GM19372 (cell line): ENCODE measurements around the gene LRRC9.

Experiments used
- ATAC-seq: cut with Tn5 transposase; IDR thresholded peaks from one replicate; pipeline ENCODE4 v1.9.1; 2021; ENCODE audit warnings: mild to moderate bottlenecking, low read depth, moderate library complexity; ENCODE audit not compliant: unreplicated experiment

The LRRC9 gene

DNA sequence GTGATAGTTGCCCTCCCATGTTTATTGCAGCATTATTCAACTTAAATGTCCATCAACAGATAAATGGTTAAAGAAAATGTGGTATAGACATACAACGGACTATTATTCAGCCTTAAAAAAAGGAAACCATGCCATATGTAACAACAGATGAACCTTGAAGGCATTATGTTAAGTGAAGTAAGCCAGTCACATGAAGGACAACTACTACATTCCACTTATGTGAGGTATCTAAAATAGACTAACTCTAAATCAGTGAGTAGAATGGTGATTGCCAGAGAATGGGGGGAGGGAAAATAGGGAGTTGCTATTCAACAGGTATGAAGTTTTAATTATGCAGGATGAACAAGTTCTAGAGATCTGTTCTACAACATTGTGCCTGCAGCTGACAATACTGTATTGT is 181.8 kb downstream of the LRRC9 start:
- no peak for ATAC-seq

DNA sequence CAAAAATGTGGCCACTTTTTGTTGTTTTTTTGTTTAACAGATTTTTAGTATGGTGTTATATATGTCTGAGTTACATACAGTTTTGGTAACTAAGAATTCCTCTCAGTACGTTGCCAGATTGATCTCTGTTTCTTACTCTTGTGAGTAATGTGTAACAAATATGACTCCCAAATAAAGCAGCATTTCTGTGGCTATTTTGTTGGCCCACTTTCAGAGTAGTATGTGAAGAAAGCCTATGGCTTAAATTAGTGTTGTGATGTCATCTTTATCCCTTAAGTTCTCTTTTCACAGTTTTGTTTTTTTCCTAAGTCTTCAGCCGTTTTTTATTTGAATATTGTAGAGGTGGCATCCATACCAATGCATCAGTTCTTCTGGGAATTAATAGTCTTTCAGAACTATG is 182.4 kb downstream of the LRRC9 start:
- ATAC-seq = no peak

DNA sequence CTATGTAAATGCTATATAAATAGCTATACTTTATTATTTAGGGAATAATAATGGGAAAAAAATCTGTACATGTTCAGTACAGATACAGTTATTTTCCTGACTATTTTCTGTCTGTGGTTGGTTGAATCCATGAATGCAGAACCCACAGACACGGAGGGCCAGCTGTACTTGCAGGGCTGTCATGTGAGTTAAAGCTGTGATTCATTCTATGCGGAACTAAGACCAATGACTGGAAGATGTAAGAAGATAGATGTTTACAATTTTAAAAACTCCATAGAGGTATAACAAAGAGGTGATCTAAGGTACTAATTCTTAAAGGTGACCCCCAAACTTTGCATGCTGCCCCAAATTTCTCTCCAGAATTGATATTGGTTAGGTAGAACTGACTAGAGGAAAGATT is 186.4 kb downstream of the LRRC9 start:
- ATAC-seq = no peak

DNA sequence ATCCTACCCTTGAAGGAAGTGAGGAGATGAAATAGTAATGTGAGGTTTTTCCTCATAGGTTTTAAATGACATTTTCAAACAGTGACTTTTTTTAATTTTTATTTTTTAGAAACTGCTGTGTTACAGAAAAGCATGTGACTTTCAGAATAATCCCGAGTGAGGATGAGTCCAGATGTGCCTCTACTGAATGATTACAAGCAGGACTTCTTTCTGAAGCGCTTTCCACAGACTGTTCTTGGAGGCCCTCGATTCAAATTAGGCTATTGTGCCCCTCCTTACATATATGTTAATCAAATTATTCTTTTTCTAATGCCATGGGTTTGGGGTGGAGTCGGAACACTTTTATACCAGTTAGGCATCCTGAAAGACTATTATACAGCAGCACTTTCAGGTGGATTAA is 187.5 kb downstream of the LRRC9 start:
- no peak for ATAC-seq

DNA sequence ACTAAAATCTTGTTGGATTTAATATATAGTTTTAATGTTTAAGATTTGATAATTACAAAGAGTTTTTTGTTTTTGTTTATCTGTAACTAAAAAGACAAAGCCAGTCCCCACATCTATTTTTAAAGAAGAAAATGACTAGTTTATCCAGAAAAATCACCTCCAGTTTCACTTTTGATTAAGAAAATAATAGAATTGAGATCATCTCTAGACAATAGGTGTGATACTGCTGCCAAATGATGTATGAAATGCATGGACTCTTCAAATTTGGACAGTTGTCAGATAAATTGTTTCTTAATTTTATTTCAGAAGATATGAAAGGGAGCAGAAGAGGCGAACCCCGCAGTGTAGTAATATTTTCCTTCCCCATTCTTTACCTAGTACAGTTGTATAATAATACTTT is 191.8 kb downstream of the LRRC9 start:
- ATAC-seq = no peak
